HepG2 (cell line): Measurements from ENCODE around the gene SRSF11. TPM values are rescaled to one million over a fixed set of nuclear protein-coding genes. Genes with fewer than 3 reads are reported as not detected.

Source experiments
- FOSL2 ChIP-seq: sonication (generic); formaldehyde crosslinking; IDR thresholded peaks from 2 replicates; pipeline ENCODE4 v1.4.0; 2020; ENCODE audit warnings: missing genetic modification reagents
- KAT8 ChIP-seq: IDR thresholded peaks from 2 replicates; pipeline ENCODE4 v1.6.1; 2016; ENCODE audit warnings: missing genetic modification reagents, missing compliant biosample characterization
- NFE2 ChIP-seq: sonication (generic); formaldehyde crosslinking; IDR thresholded peaks from 2 replicates; pipeline ENCODE4 v1.4.0; 2020; ENCODE audit warnings: missing genetic modification reagents
- NFYB ChIP-seq: sonication (generic); formaldehyde crosslinking; IDR thresholded peaks from 2 replicates; pipeline ENCODE4 v1.4.0; 2020; ENCODE audit warnings: missing genetic modification reagents
- NR1H2 ChIP-seq: sonication (generic); formaldehyde crosslinking; IDR thresholded peaks from 2 replicates; pipeline ENCODE4 v1.8.1; 2022; ENCODE audit warnings: low read depth, missing genetic modification reagents, borderline replicate concordance
- PHF21A ChIP-seq: sonication (generic); formaldehyde crosslinking; IDR thresholded peaks from 2 replicates; pipeline ENCODE4 v1.5.0; 2020; ENCODE audit warnings: mild to moderate bottlenecking, missing genetic modification reagents
- POLR2AphosphoS2 ChIP-seq: IDR thresholded peaks from 2 replicates; pipeline ENCODE4 v1.6.1; 2011; ENCODE audit warnings: low read depth, low read length, improper control_type of control experiment
- RFX5 ChIP-seq: IDR thresholded peaks from 2 replicates; pipeline ENCODE4 v1.6.1; 2011; ENCODE audit warnings: low read depth, low read length, improper control_type of control experiment
- SAFB2 ChIP-seq: sonication (generic); formaldehyde crosslinking; IDR thresholded peaks from 2 replicates; pipeline ENCODE4 v1.5.1; 2020; ENCODE audit warnings: missing genetic modification reagents, low read depth, mild to moderate bottlenecking, borderline replicate concordance
- STAT6 ChIP-seq: sonication (generic); formaldehyde crosslinking; IDR thresholded peaks from 2 replicates; pipeline ENCODE4 v1.4.0; 2020; ENCODE audit warnings: missing genetic modification reagents, mild to moderate bottlenecking, borderline replicate concordance
- TFDP1 ChIP-seq: IDR thresholded peaks from 2 replicates; pipeline ENCODE4 v1.6.1; 2016; ENCODE audit warnings: missing compliant biosample characterization, missing genetic modification reagents, borderline replicate concordance
- U2AF1 ChIP-seq: fragments of 200-400 bp; formaldehyde crosslinking; optimal IDR thresholded peaks from 2 replicates; pipeline ENCODE3; 2017; ENCODE audit warnings: mild to moderate bottlenecking, low read depth, low read length
- ZC3H13 ChIP-seq: sonication (generic); formaldehyde crosslinking; IDR thresholded peaks from 2 replicates; pipeline ENCODE4 v1.8.1; 2023; ENCODE audit warnings: mild to moderate bottlenecking, missing genetic modification reagents, moderate library complexity
- ZNF12 ChIP-seq: sonication (generic); formaldehyde crosslinking; IDR thresholded peaks from 2 replicates; pipeline ENCODE4 v1.5.0; 2020; ENCODE audit warnings: missing genetic modification reagents
- ZNF580 ChIP-seq: IDR thresholded peaks from 2 replicates; pipeline ENCODE4 v1.6.1; 2016; ENCODE audit warnings: low read depth, borderline replicate concordance
- ZNF614 ChIP-seq: IDR thresholded peaks from 2 replicates; pipeline ENCODE4 v1.6.1; 2018; ENCODE audit warnings: missing biosample characterization, missing genetic modification reagents, inconsistent platforms, borderline replicate concordance
- ZNF773 ChIP-seq: sonication (generic); formaldehyde crosslinking; IDR thresholded peaks from 2 replicates; pipeline ENCODE4 v1.4.0; 2020; ENCODE audit warnings: missing genetic modification reagents, borderline replicate concordance
- polyA plus RNA-seq, 8 experiments: library from polyadenylated mRNA; depleted of rRNA in 3 of 8; stranded (reverse) in 7 of 8; unstranded in 1 of 8; fragments of >200 nt; fragmentation: Illumina TruSeq in 4 of 8; extraction: Trizol in 4 of 8; gene quantifications; 2 replicates each; pipeline versions ENCODE4 v1.2.1 to v1.2.3, GENCODE V29; 2011 to 2016; ENCODE audit warnings: low read depth in 4 of 8, missing spikeins in 1 of 8, mixed read lengths in 1 of 8; ENCODE audit not compliant: insufficient read depth in 1 of 8
- total RNA-seq, 5 experiments: library from RNA; depleted of rRNA; stranded (reverse); fragments of >200 nt; fragmentation: Illumina TruSeq; extraction: Trizol; gene quantifications; 2 replicates each; pipeline ENCODE4 v1.2.3, GENCODE V29; 2016; ENCODE audit warnings: low read depth in 1 of 5
- TF ChIP-seq, protein P1 (sequence below): sonication (generic); formaldehyde crosslinking; IDR thresholded peaks from 2 replicates; pipeline ENCODE4 v1.8.0; 2022; ENCODE audit warnings: missing genetic modification reagents, mild to moderate bottlenecking, moderate library complexity, borderline replicate concordance
- TF ChIP-seq, protein P2 (sequence below): sonication (generic); formaldehyde crosslinking; IDR thresholded peaks from 2 replicates; pipeline ENCODE4 v1.8.1; 2023; ENCODE audit warnings: mild to moderate bottlenecking, missing genetic modification reagents

Gene SRSF11
- total and polyA plus RNA-seq, 2 of the 13 experiments (the other 11 are each of a cell fraction or from before 2014, with no cell fraction given) = 118 to 381 TPM

DNA sequence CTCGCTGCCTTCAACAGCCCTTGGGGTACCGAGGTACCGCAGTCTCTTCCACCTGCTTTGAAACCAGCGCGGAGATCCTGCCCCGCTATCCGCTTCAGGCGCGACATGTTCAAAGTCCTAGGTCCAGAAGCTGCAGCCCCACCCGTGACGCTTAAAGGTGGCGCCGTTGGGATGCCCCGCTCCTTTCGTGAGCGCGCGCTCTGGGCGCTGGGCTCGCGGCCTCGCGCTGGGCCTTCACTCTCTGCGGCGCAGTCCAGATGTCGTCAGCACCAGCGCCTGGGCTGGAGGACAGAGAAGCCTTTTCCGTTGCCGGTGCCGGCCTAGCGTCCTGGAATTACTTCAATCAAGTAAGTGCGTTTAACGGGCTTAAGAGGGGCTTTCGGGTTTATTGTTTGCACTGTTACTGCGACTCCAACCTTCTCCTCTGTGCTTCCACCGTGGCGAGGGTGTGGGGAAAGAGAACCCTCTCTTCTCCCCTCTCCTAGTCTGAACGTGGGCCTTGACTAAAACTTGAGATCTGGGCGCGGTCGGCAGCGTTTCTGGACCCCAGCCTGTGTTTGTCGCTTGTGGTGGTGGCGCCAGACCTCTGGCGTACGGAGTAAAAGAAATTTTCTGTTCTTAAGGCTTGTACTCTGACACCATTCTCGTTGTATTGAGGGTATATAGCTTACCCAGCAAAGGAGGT lies 15.6 kb upstream of the SRSF11 start, which contains the start of gene LRRC40 (continued):
- TF ChIP-seq NFE2 (CRISPR knock-in tag) = no peak
- TF ChIP-seq U2AF1 = no peak
- TF ChIP-seq STAT6 (CRISPR knock-in tag) = peak; percentile 57
- TF ChIP-seq ZNF773 = no peak
- TF ChIP-seq NR1H2 (CRISPR knock-in tag) = no peak
- peak; percentile 100 for TF ChIP-seq KAT8
- TF ChIP-seq ZC3H13 = peak; percentile 65; the same call in 1 of the 2 replicates
- TF ChIP-seq, protein P1, sequence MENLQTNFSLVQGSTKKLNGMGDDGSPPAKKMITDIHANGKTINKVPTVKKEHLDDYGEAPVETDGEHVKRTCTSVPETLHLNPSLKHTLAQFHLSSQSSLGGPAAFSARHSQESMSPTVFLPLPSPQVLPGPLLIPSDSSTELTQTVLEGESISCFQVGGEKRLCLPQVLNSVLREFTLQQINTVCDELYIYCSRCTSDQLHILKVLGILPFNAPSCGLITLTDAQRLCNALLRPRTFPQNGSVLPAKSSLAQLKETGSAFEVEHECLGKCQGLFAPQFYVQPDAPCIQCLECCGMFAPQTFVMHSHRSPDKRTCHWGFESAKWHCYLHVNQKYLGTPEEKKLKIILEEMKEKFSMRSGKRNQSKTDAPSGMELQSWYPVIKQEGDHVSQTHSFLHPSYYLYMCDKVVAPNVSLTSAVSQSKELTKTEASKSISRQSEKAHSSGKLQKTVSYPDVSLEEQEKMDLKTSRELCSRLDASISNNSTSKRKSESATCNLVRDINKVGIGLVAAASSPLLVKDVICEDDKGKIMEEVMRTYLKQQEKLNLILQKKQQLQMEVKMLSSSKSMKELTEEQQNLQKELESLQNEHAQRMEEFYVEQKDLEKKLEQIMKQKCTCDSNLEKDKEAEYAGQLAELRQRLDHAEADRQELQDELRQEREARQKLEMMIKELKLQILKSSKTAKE = no peak
- peak; percentile 90 for TF ChIP-seq PHF21A (CRISPR knock-in tag)
- peak; percentile 91 for TF ChIP-seq TFDP1 (CRISPR knock-in tag)
- TF ChIP-seq NFYB (CRISPR knock-in tag) = peak; percentile 44; the same call in 1 of the 2 replicates
- no peak for TF ChIP-seq POLR2AphosphoS2
- TF ChIP-seq ZNF614 (CRISPR knock-in tag) = peak; percentile 95
- TF ChIP-seq RFX5 = peak; percentile 34; the same call in 1 of the 2 replicates
- TF ChIP-seq SAFB2 (CRISPR knock-in tag) = no peak
- peak; percentile 76; the same call in 1 of the 2 replicates for TF ChIP-seq ZNF580 (CRISPR knock-in tag)
- TF ChIP-seq, protein P2, sequence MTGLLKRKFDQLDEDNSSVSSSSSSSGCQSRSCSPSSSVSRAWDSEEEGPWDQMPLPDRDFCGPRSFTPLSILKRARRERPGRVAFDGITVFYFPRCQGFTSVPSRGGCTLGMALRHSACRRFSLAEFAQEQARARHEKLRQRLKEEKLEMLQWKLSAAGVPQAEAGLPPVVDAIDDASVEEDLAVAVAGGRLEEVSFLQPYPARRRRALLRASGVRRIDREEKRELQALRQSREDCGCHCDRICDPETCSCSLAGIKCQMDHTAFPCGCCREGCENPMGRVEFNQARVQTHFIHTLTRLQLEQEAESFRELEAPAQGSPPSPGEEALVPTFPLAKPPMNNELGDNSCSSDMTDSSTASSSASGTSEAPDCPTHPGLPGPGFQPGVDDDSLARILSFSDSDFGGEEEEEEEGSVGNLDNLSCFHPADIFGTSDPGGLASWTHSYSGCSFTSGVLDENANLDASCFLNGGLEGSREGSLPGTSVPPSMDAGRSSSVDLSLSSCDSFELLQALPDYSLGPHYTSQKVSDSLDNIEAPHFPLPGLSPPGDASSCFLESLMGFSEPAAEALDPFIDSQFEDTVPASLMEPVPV (CRISPR knock-in tag) = peak; percentile 92
- TF ChIP-seq FOSL2 = peak; percentile 50; the same call in 1 of the 2 replicates
- TF ChIP-seq ZNF12 (CRISPR knock-in tag) = no peak; the same call in 1 of the 2 replicates
